ENCODE data around the gene PROSER3.
A peak's percentile ranks its signal among the peaks of the same experiment; 100 is the strongest.

PROSER3 gene

GRCh38 chr19:35744430-35745327, 13.3 kb upstream of the PROSER3 start:
- Histone ChIP-seq H3K27me3 (no peaks in the 10 kb centered on the region), H3K4me3 (peak overlapping the region; percentile 74), H3K27ac (peak overlapping the region; percentile 94), H3K4me2 (peak overlapping the region; percentile 98), H4K20me1 (peaks cover 5% of the 10 kb centered on the region), H3K9me3 (no peaks in the 10 kb centered on the region), H3K9ac (peak overlapping the region; percentile 93), H3K4me1 (peaks cover 72% of the 10 kb centered on the region), H3K36me3 (no peaks in the 10 kb centered on the region)
- no peak for TF ChIP-seq Cebpa-rat (IDR thresholded peaks at IDR 0.05)

- Histone ChIP-seq H3K4me2 (peak within 1 kb of the TSS; percentile 98), H4K20me1 (no peaks in the 10 kb centered on the region), H3K27ac (peak within 1 kb of the TSS; percentile 94), H3K4me1 (peaks cover 76% of the 10 kb centered on the region), H3K9ac (peak within 1 kb of the TSS; percentile 93), H3K4me3 (peak within 1 kb of the TSS; percentile 74), H3K9me3 (no peaks in the 10 kb centered on the region), H3K27me3 (no peaks in the 10 kb centered on the region), H3K36me3 (no peaks in the 10 kb centered on the region)
- TF ChIP-seq Cebpa-rat (IDR thresholded peaks at IDR 0.05) = no peak
Measured at GRCh38 chr19:35745328-35746086, 12.5 kb upstream of the PROSER3 start, which contains the start of the genes PSENEN and U2AF1L4. PSENEN (plus strand) TSS chr19:35745651; CDS start chr19:35745931, 280 bp downstream. U2AF1L4 (minus strand) TSS chr19:35745418; CDS start chr19:35745391, 27 bp downstream.

- no peaks in the 10 kb centered on the region for H3K36me3 ChIP-seq
- no peak for TF ChIP-seq Cebpa-rat (IDR thresholded peaks at IDR 0.05)
- H3K4me2 ChIP-seq = peak overlapping the region; percentile 94
- H4K20me1 ChIP-seq = no peaks in the 10 kb centered on the region
- peak overlapping the region; percentile 79 for H3K9ac ChIP-seq
- H3K9me3 ChIP-seq = no peaks in the 10 kb centered on the region
- peak overlapping the region; percentile 74 for H3K4me3 ChIP-seq
- H3K27me3 ChIP-seq = no peaks in the 10 kb centered on the region
- H3K4me1 ChIP-seq = peaks cover 79% of the 10 kb centered on the region
- peak overlapping the region; percentile 94 for H3K27ac ChIP-seq
Measured at GRCh38 chr19:35746087-35746462, 11.9 kb upstream of the PROSER3 start.

GRCh38 chr19:35746531-35746930, 11.4 kb upstream of the PROSER3 start:
- Histone ChIP-seq H3K4me1 (peaks cover 76% of the 10 kb centered on the region), H3K36me3 (no peaks in the 10 kb centered on the region), H3K4me3 (peak overlapping the region; percentile 74), H3K9ac (peak overlapping the region; percentile 79), H3K4me2 (peak overlapping the region; percentile 94), H4K20me1 (no peaks in the 10 kb centered on the region), H3K27ac (0 out of 2 replicates have a peak overlapping the region, but pooled peaks have one; percentile 94), H3K9me3 (no peaks in the 10 kb centered on the region), H3K27me3 (no peaks in the 10 kb centered on the region)
- no peak for TF ChIP-seq Cebpa-rat (IDR thresholded peaks at IDR 0.05)

- Histone ChIP-seq H3K4me1 (peaks cover 58% of the 10 kb centered on the region), H3K27me3 (no peaks in the 10 kb centered on the region), H3K4me3 (peak within 1 kb of the TSS; percentile 81), H3K9me3 (no peaks in the 10 kb centered on the region), H3K9ac (peak within 1 kb of the TSS; percentile 81), H3K27ac (peak within 1 kb of the TSS; percentile 66), H3K36me3 (peaks cover 17% of the 10 kb centered on the region), H3K4me2 (peak within 1 kb of the TSS; percentile 94), H4K20me1 (no peaks in the 10 kb centered on the region)
- peak; percentile 95 for TF ChIP-seq Cebpa-rat (IDR thresholded peaks at IDR 0.05)
Measured at GRCh38 chr19:35748106-35749020, 9.6 kb upstream of the PROSER3 start, which contains the start of gene LIN37. LIN37 (plus strand) TSS chr19:35748576; CDS start chr19:35748725, 149 bp downstream.

- H3K27ac ChIP-seq = no peak overlapping the region; the same call in 1 of the 2 replicates
- H4K20me1 ChIP-seq = no peaks in the 10 kb centered on the region
- no peak overlapping the region for H3K4me3 ChIP-seq
- no peaks in the 10 kb centered on the region for H3K9me3 ChIP-seq
- peak overlapping the region; percentile 53 for H3K9ac ChIP-seq
- peaks cover 29% of the 10 kb centered on the region for H3K36me3 ChIP-seq
- peak overlapping the region; percentile 90 for H3K4me2 ChIP-seq
- H3K4me1 ChIP-seq = peaks cover 45% of the 10 kb centered on the region
- no peak for TF ChIP-seq Cebpa-rat (IDR thresholded peaks at IDR 0.05)
- H3K27me3 ChIP-seq = no peaks in the 10 kb centered on the region
Measured at GRCh38 chr19:35750167-35750566, 7.8 kb upstream of the PROSER3 start.

GRCh38 chr19:35751839-35752745, 5.9 kb upstream of the PROSER3 start:
- no peak overlapping the region for H3K9ac ChIP-seq

GRCh38 chr19:35752746-35753350, 5.1 kb upstream of the PROSER3 start:
- Histone ChIP-seq H3K4me3 (no peak overlapping the region), H3K27ac (no peak overlapping the region), H3K36me3 (peaks cover 34% of the 10 kb centered on the region), H4K20me1 (no peaks in the 10 kb centered on the region), H3K27me3 (no peaks in the 10 kb centered on the region), H3K4me2 (no peak overlapping the region), H3K9ac (no peak overlapping the region), H3K9me3 (no peaks in the 10 kb centered on the region), H3K4me1 (peaks cover 34% of the 10 kb centered on the region)
- TF ChIP-seq Cebpa-rat (IDR thresholded peaks at IDR 0.05) = no peak

More at GRCh38 chr19:35751839-35752745, 5.9 kb upstream of the PROSER3 start:
- no peaks in the 10 kb centered on the region for H4K20me1 ChIP-seq
- no peaks in the 10 kb centered on the region for H3K9me3 ChIP-seq
- H3K27ac ChIP-seq = no peak overlapping the region
- TF ChIP-seq Cebpa-rat (IDR thresholded peaks at IDR 0.05) = no peak
- H3K27me3 ChIP-seq = no peaks in the 10 kb centered on the region
- peaks cover 34% of the 10 kb centered on the region for H3K36me3 ChIP-seq
- no peak overlapping the region for H3K4me3 ChIP-seq
- no peak overlapping the region for H3K4me2 ChIP-seq
- H3K4me1 ChIP-seq = peaks cover 38% of the 10 kb centered on the region
